ENCODE measurements around the gene BABAM2. TPM values are rescaled to one million over a fixed set of nuclear protein-coding genes. Genes with fewer than 3 reads are reported as not detected.

The BABAM2 gene
- total and polyA plus RNA-seq, 10 of the 15 experiments (the other 5 are each of a cell fraction or from before 2014, with no cell fraction given): 30.7 to 59.9 (median 44.5) TPM

DNA sequence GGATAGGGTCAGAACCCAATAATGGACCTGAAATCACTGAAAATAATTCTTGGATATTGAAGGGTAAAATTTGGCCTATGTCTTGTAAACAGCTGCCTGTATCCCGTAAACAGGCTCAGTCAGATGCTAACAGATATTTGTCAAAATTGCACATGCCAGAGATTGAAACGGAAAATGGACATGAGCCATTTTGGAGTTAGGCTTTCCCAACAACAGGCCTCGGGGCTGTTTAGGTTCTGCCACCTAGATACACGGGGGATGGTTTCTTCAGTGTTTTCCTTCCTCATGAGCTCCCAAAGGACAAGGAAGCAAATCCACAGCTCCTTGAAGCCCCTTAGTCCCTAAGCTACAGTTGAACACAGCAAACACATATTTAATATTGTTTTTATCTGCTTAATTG, 297.9 kb downstream of the BABAM2 start:
- Histone ChIP-seq H4K20me1 (ENCODE audit: control insufficient read depth, insufficient read depth) (no peaks in the 10 kb centered on the region), H3K9ac (ENCODE audit: control insufficient read depth, insufficient read depth, low read length) (no peak overlapping the region), H2AFZ (ENCODE audit: control insufficient read depth, low read depth, low read length) (no peak overlapping the region), H3K27ac (ENCODE audit: control insufficient read depth, insufficient read depth) (no peak overlapping the region), H3K4me3 (no peak overlapping the region), H3K36me3 (ENCODE audit: control insufficient read depth in 2 of 2, insufficient read depth in 2 of 2, low read length in 1 of 2) (no peaks in the 10 kb centered on the region), H3K27me3 (replicated peaks in 1 of 2; ENCODE audit: control insufficient read depth in 2 of 2, insufficient read depth in 2 of 2, low read length in 1 of 2) (no peaks in the 10 kb centered on the region), H3K79me2 (ENCODE audit: control insufficient read depth, insufficient read depth, low read length) (no peaks in the 10 kb centered on the region), H3K9me3 (replicated peaks; ENCODE audit: control insufficient read depth, insufficient read depth, low read length) (no peaks in the 10 kb centered on the region), H3K4me2 (ENCODE audit: control insufficient read depth, insufficient read depth) (no peak overlapping the region), H3K4me1 (ENCODE audit: control insufficient read depth, insufficient read depth, low read length) (no peaks in the 10 kb centered on the region)
- TF ChIP-seq IRF4 (IDR thresholded peaks at IDR 0.05; ENCODE audit: low read depth, low read length): no peak
- no peak for TF ChIP-seq YY1 (IDR thresholded peaks at IDR 0.05; ENCODE audit: low read depth, low read length)
- no peak for TF ChIP-seq BMI1 (IDR thresholded peaks at IDR 0.05; ENCODE audit: borderline replicate concordance)
- SMC1A ChIA-PET (ENCODE audit: uncharacterized antibody, unreplicated experiment): no interaction called here
- CTCF ChIA-PET: no interaction called here
- RAD21 ChIA-PET (ENCODE audit: unreplicated experiment): no interaction called here
- ATAC-seq (no peak), DNase-seq (ENCODE audit: low read depth, low spot score) (no peak), FAIRE-seq (no peak)
- WGBS (ENCODE audit: insufficient coverage, insufficient replicate concordance, low lambda C conversion rate, missing lambda C conversion rate): 98% methylated on average over 4 of the region's 4 CpGs
- POLR2A ChIA-PET: no interaction called here
- in situ Hi-C loops (cut with MboI): no loop called here
- intact Hi-C loops (cut with micrococcal nuclease; ENCODE audit: unreplicated experiment): no loop called here
- BruUV-seq (replicated peaks): no TSS peak

DNA sequence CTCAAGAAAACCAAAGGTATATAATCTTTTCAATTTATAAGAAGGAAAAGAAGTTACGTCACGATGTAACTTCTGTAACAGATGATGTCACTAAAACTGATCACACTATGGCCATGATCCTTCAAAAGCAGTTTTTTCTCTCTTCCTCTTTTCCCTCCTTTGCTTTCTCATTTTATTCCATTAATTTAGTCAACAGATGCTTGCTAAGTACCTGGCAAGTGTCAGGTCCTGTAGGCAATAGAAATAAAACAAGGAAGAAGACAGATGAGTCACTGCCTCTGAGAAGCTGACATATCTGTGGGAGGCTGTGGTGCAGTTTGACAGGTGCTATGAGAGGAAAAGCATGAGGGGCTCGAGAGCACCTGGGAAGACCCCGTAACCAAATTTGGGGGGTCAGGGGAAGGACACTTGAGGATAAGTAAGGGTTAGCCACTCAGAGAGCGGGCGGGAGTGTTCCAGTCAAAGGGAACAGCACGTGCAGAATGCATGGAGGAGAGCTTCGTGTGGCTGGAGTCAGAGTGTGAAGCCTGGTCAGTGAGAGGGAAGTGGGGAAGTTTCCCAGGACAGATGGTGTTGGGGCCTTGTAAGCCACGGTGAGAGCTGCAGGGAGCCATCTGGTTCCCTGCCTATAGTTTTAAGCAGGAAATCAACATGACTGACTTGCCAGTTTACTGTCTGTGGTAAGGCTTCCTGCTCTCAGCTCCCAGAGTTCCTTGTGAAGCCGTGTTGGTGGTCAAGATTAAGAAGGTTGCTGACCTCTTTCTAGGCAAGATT, 303.3 kb downstream of the BABAM2 start:
- no peaks in the 10 kb centered on the region for H4K20me1 ChIP-seq (ENCODE audit: control insufficient read depth, insufficient read depth)
- no peak overlapping the region for H2AFZ ChIP-seq (ENCODE audit: control insufficient read depth, low read depth, low read length)
- no peak for DNase-seq (ENCODE audit: low read depth, low spot score)
- ChIA-PET CTCF (no interaction called here), RAD21 (ENCODE audit: unreplicated experiment) (interaction anchor here (1.3 kb wide), 1 partner anchor 85 kb away, joined by 5 read pairs; no protein-coding TSS in a partner anchor), SMC1A (ENCODE audit: uncharacterized antibody, unreplicated experiment) (no interaction called here), POLR2A (no interaction called here)
- no peaks in the 10 kb centered on the region for H3K79me2 ChIP-seq (ENCODE audit: control insufficient read depth, insufficient read depth, low read length)
- no peak overlapping the region for H3K27ac ChIP-seq (ENCODE audit: control insufficient read depth, insufficient read depth)
- no peaks in the 10 kb centered on the region for H3K27me3 ChIP-seq (replicated peaks in 1 of 2; ENCODE audit: control insufficient read depth in 2 of 2, insufficient read depth in 2 of 2, low read length in 1 of 2)
- FAIRE-seq: no peak
- no peak overlapping the region for H3K9ac ChIP-seq (ENCODE audit: control insufficient read depth, insufficient read depth, low read length)
- H3K4me1 ChIP-seq (ENCODE audit: control insufficient read depth, insufficient read depth, low read length): no peaks in the 10 kb centered on the region
- no TSS peak for BruUV-seq (replicated peaks)
- no peak overlapping the region for H3K4me2 ChIP-seq (ENCODE audit: control insufficient read depth, insufficient read depth)
- H3K4me3 ChIP-seq: no peak overlapping the region
- in situ Hi-C loops (cut with MboI): no loop called here
- intact Hi-C loops (cut with micrococcal nuclease; ENCODE audit: unreplicated experiment): no loop called here
- ATAC-seq: no peak
- H3K36me3 ChIP-seq (ENCODE audit: control insufficient read depth in 2 of 2, insufficient read depth in 2 of 2, low read length in 1 of 2): no peaks in the 10 kb centered on the region
- no peaks in the 10 kb centered on the region for H3K9me3 ChIP-seq (replicated peaks; ENCODE audit: control insufficient read depth, insufficient read depth, low read length)
- whole genome bisulfite sequencing (ENCODE audit: insufficient coverage, insufficient replicate concordance, low lambda C conversion rate, missing lambda C conversion rate): 79% methylated on average over 10 of the region's 10 CpGs
- TF ChIP-seq NFYA (IDR thresholded peaks at IDR 0.05; ENCODE audit: borderline replicate concordance, low read depth, low read length) (no peak), BACH1 (IDR thresholded peaks at IDR 0.05; ENCODE audit: borderline replicate concordance) (no peak), TAF1 (IDR thresholded peaks at IDR 0.05; ENCODE audit: borderline replicate concordance, low read depth, low read length) (no peak), ESRRA (IDR thresholded peaks at IDR 0.05; ENCODE audit: low read length) (no peak), KLF5 (IDR thresholded peaks at IDR 0.05; ENCODE audit: partially characterized antibody) (no peak)
- TF ChIP-seq, protein P1, sequence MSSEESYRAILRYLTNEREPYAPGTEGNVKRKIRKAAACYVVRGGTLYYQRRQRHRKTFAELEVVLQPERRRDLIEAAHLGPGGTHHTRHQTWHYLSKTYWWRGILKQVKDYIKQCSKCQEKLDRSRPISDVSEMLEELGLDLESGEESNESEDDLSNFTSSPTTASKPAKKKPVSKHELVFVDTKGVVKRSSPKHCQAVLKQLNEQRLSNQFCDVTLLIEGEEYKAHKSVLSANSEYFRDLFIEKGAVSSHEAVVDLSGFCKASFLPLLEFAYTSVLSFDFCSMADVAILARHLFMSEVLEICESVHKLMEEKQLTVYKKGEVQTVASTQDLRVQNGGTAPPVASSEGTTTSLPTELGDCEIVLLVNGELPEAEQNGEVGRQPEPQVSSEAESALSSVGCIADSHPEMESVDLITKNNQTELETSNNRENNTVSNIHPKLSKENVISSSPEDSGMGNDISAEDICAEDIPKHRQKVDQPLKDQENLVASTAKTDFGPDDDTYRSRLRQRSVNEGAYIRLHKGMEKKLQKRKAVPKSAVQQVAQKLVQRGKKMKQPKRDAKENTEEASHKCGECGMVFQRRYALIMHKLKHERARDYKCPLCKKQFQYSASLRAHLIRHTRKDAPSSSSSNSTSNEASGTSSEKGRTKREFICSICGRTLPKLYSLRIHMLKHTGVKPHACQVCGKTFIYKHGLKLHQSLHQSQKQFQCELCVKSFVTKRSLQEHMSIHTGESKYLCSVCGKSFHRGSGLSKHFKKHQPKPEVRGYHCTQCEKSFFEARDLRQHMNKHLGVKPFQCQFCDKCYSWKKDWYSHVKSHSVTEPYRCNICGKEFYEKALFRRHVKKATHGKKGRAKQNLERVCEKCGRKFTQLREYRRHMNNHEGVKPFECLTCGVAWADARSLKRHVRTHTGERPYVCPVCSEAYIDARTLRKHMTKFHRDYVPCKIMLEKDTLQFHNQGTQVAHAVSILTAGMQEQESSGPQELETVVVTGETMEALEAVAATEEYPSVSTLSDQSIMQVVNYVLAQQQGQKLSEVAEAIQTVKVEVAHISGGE (CRISPR knock-in tag; IDR thresholded peaks at IDR 0.05): no peak
- TF ChIP-seq, protein P2, sequence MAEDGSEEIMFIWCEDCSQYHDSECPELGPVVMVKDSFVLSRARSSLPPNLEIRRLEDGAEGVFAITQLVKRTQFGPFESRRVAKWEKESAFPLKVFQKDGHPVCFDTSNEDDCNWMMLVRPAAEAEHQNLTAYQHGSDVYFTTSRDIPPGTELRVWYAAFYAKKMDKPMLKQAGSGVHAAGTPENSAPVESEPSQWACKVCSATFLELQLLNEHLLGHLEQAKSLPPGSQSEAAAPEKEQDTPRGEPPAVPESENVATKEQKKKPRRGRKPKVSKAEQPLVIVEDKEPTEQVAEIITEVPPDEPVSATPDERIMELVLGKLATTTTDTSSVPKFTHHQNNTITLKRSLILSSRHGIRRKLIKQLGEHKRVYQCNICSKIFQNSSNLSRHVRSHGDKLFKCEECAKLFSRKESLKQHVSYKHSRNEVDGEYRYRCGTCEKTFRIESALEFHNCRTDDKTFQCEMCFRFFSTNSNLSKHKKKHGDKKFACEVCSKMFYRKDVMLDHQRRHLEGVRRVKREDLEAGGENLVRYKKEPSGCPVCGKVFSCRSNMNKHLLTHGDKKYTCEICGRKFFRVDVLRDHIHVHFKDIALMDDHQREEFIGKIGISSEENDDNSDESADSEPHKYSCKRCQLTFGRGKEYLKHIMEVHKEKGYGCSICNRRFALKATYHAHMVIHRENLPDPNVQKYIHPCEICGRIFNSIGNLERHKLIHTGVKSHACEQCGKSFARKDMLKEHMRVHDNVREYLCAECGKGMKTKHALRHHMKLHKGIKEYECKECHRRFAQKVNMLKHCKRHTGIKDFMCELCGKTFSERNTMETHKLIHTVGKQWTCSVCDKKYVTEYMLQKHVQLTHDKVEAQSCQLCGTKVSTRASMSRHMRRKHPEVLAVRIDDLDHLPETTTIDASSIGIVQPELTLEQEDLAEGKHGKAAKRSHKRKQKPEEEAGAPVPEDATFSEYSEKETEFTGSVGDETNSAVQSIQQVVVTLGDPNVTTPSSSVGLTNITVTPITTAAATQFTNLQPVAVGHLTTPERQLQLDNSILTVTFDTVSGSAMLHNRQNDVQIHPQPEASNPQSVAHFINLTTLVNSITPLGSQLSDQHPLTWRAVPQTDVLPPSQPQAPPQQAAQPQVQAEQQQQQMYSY (CRISPR knock-in tag; IDR thresholded peaks at IDR 0.05): no peak
